HEK293T (cell line): ENCODE data around the gene ESRP2.

ENCODE experiments used
- CTCF ChIA-PET: fragments of 350-600 bp; formaldehyde crosslinking; extraction: SDS; loops from one replicate; lab custom pipeline; 2021; ENCODE audit warnings: antibody characterized with exemption, inconsistent platforms; lab: Yijun Ruan, JAX
- POLR2A ChIA-PET: fragments of 350-600 bp; formaldehyde crosslinking; extraction: SDS; loops from one replicate; lab custom pipeline; 2020; ENCODE audit warnings: antibody characterized with exemption, inconsistent platforms; lab: Yijun Ruan, JAX
- DNase-seq: peaks from one replicate; pipeline ENCODE4 v3.0.0; 2012; ENCODE audit warnings: mixed read lengths; ENCODE audit errors: extremely low spot score
- ARNT ChIP-seq: fragments of 450-650 bp; IDR thresholded peaks from 2 replicates; pipeline ENCODE4 v1.6.1; 2017; ENCODE audit warnings: mild to moderate bottlenecking
- BHLHE40 ChIP-seq: fragments of 450-650 bp; IDR thresholded peaks from 2 replicates; pipeline ENCODE4 v1.6.1; 2016; ENCODE audit warnings: mild to moderate bottlenecking, moderate library complexity, borderline replicate concordance
- CTBP1 ChIP-seq: fragments of 450-650 bp; IDR thresholded peaks from 2 replicates; pipeline ENCODE4 v1.6.1; 2016; ENCODE audit warnings: borderline replicate concordance
- ELF4 ChIP-seq: fragments of 450-650 bp; IDR thresholded peaks from 2 replicates; pipeline ENCODE4 v1.6.1; 2017; ENCODE audit warnings: antibody characterized with exemption
- FOXA1 ChIP-seq: fragments of 450-650 bp; IDR thresholded peaks from 2 replicates; pipeline ENCODE4 v1.6.1; 2016; ENCODE audit warnings: mild to moderate bottlenecking
- FOXK2 ChIP-seq: fragments of 450-650 bp; IDR thresholded peaks from 2 replicates; pipeline ENCODE4 v1.6.1; 2016; ENCODE audit warnings: mild to moderate bottlenecking
- FOXM1 ChIP-seq: fragments of 450-650 bp; IDR thresholded peaks from 2 replicates; pipeline ENCODE4 v1.6.1; 2017; ENCODE audit warnings: mild to moderate bottlenecking, borderline replicate concordance
- HDGF ChIP-seq: fragments of 450-650 bp; IDR thresholded peaks from 2 replicates; pipeline ENCODE4 v1.6.1; 2017; ENCODE audit warnings: antibody characterized with exemption, borderline replicate concordance
- L3MBTL2 ChIP-seq: fragments of 450-650 bp; conservative IDR thresholded peaks from 2 replicates; pipeline ENCODE4 v1.6.1; 2016; ENCODE audit warnings: mild to moderate bottlenecking
- LEF1 ChIP-seq: fragments of 450-650 bp; IDR thresholded peaks from 2 replicates; pipeline ENCODE4 v1.6.1; 2017; ENCODE audit warnings: mild to moderate bottlenecking, borderline replicate concordance
- NFRKB ChIP-seq: fragments of 450-650 bp; IDR thresholded peaks from 2 replicates; pipeline ENCODE4 v1.6.1; 2016; ENCODE audit warnings: mild to moderate bottlenecking, moderate library complexity
- PKNOX1 ChIP-seq: fragments of 450-650 bp; IDR thresholded peaks from 2 replicates; pipeline ENCODE4 v1.6.1; 2016
- SP1 ChIP-seq: fragments of 450-650 bp; IDR thresholded peaks from 2 replicates; pipeline ENCODE4 v1.6.1; 2017
- SUZ12 ChIP-seq: fragments of 450-650 bp; IDR thresholded peaks from 2 replicates; pipeline ENCODE4 v1.6.1; 2016; ENCODE audit warnings: mild to moderate bottlenecking
- TARDBP ChIP-seq: fragments of 450-650 bp; IDR thresholded peaks from 2 replicates; pipeline ENCODE4 v1.6.1; 2016
- ZNF384 ChIP-seq: fragments of 450-650 bp; IDR thresholded peaks from 2 replicates; pipeline ENCODE4 v1.6.1; 2016

ESRP2 gene

GRCh38 chr16:68257906-68258800 lies 22.2 kb upstream of the ESRP2 start:
- POLR2A ChIA-PET, result interaction anchor here (1.0 kb wide), 2 partner anchors 20 to 52 kb away, joined by 3 read pairs; partner anchors contain the start of genes PRMT7 and SLC7A6OS
- CTCF ChIA-PET, result interaction anchor here (0.6 to 0.7 kb wide), 2 partner anchors 46 to 254 kb away, joined by 3 read pairs; no protein-coding TSS in a partner anchor
- TF ChIP-seq ARNT (no peak), ZNF384 (no peak), FOXM1 (no peak), FOXK2 (no peak)
- DNase-seq, result no peak

- ChIA-PET CTCF (interaction anchor here (0.6 kb wide), 1 partner anchor 253 kb away, joined by 3 read pairs; no protein-coding TSS in a partner anchor), POLR2A (interaction anchor here (1.0 kb wide), 2 partner anchors 20 to 53 kb away, joined by 3 read pairs; partner anchors contain the start of genes PRMT7 and SLC7A6OS)
- DNase-seq, result no peak
- TF ChIP-seq CTBP1, result no peak
- no peak for TF ChIP-seq L3MBTL2
These were observed 21.5 kb upstream of the ESRP2 start for GRCh38 chr16:68257251-68257905.

GRCh38 chr16:68255712-68256111 lies 19.8 kb upstream of the ESRP2 start:
- ChIA-PET CTCF (interaction anchor here (1.1 kb wide), 1 partner anchor 72 kb away, joined by 5 read pairs; no protein-coding TSS in a partner anchor), POLR2A (interaction anchor here (1.0 kb wide), 1 partner anchor 11 kb away, joined by 3 read pairs; the partner anchor contains the start of gene PLA2G15)
- TF ChIP-seq NFRKB, result no peak
- no peak for TF ChIP-seq TARDBP
- no peak for TF ChIP-seq FOXK2
- TF ChIP-seq HDGF, result no peak
- no peak for TF ChIP-seq ARNT
- no peak for TF ChIP-seq FOXA1
- no peak for TF ChIP-seq ZNF384
- no peak for TF ChIP-seq LEF1
- no peak for TF ChIP-seq BHLHE40
- no peak for TF ChIP-seq FOXM1
- TF ChIP-seq L3MBTL2, result no peak
- no peak for TF ChIP-seq SUZ12
- no peak for DNase-seq

- POLR2A ChIA-PET, result no interaction called here
- TF ChIP-seq ARNT (no peak), PKNOX1 (no peak), SUZ12 (no peak), CTBP1 (no peak), L3MBTL2 (no peak), FOXM1 (no peak), LEF1 (no peak), ELF4 (no peak), ZNF384 (no peak), TARDBP (no peak), FOXK2 (no peak), NFRKB (no peak), BHLHE40 (no peak), HDGF (no peak), SP1 (no peak), FOXA1 (no peak)
- no peak for DNase-seq
- CTCF ChIA-PET, result interaction anchor here (1.0 kb wide), 1 partner anchor 9 kb away, joined by 5 read pairs; no protein-coding TSS in a partner anchor
These were observed 17.8 kb upstream of the ESRP2 start for GRCh38 chr16:68253721-68254120.

- CTCF ChIA-PET, result interaction anchor here (1.6 kb wide), 1 partner anchor 12 kb away, joined by 6 read pairs; the partner anchor contains the start of gene SLC7A6
- no peak for DNase-seq
- TF ChIP-seq ARNT (no peak), CTBP1 (no peak), PKNOX1 (no peak), TARDBP (no peak)
- POLR2A ChIA-PET, result interaction anchor here (0.9 kb wide), 1 partner anchor 167 kb away, joined by 3 read pairs; the partner anchor contains the start of gene NFATC3
These were observed 16.5 kb upstream of the ESRP2 start for GRCh38 chr16:68252383-68252782.

GRCh38 chr16:68251832-68252231 lies 15.9 kb upstream of the ESRP2 start:
- ChIA-PET POLR2A (interaction anchor here (0.9 kb wide), 1 partner anchor 166 kb away, joined by 3 read pairs; the partner anchor contains the start of gene NFATC3), CTCF (interaction anchor here (1.6 kb wide), 1 partner anchor 12 kb away, joined by 6 read pairs; the partner anchor contains the start of gene SLC7A6)
- no peak for DNase-seq
- TF ChIP-seq FOXA1 (no peak), SUZ12 (no peak), ARNT (no peak), FOXK2 (no peak), ELF4 (no peak), TARDBP (no peak), CTBP1 (no peak), LEF1 (no peak), PKNOX1 (no peak), NFRKB (no peak), L3MBTL2 (no peak), FOXM1 (no peak), BHLHE40 (no peak), HDGF (no peak), ZNF384 (no peak), SP1 (no peak)
